Measurements from ENCODE around the gene VANGL2.

The VANGL2 gene

GRCh38 chr1:160414881-160415280 lies 14.5 kb downstream of the VANGL2 start:
- Histone ChIP-seq H3K27ac (replicated peaks) (no peak overlapping the region), H3K27me3 (ENCODE audit: insufficient read depth, poor library complexity, severe bottlenecking) (peaks cover 2% of the 10 kb centered on the region), H3K4me3 (replicated peaks; ENCODE audit: insufficient read depth, low read length) (no peak overlapping the region)
- DNase-seq (ENCODE audit: low read depth in 1 of 2, low spot score in 1 of 2) = no peak
- no peak for TF ChIP-seq CTCF (IDR thresholded peaks at IDR 0.05; ENCODE audit: insufficient read depth, low read length)
- no peak for TF ChIP-seq POLR2AphosphoS5 (IDR thresholded peaks at IDR 0.05; ENCODE audit: low read depth)
- TF ChIP-seq REST (IDR thresholded peaks at IDR 0.05; ENCODE audit: insufficient replicate concordance, low read depth) = no peak
- TF ChIP-seq GABPA (IDR thresholded peaks at IDR 0.05; ENCODE audit: low read depth) = no peak
- TF ChIP-seq SPI1 (IDR thresholded peaks at IDR 0.05; ENCODE audit: borderline replicate concordance, low read depth) = no peak

GRCh38 chr1:160415696-160416290 lies 15.4 kb downstream of the VANGL2 start:
- no peak overlapping the region for H3K4me3 ChIP-seq (replicated peaks; ENCODE audit: insufficient read depth, low read length)
- H3K27ac ChIP-seq (replicated peaks) = no peak overlapping the region
- no peak for DNase-seq (ENCODE audit: low read depth in 1 of 2, low spot score in 1 of 2)
- TF ChIP-seq REST (IDR thresholded peaks at IDR 0.05; ENCODE audit: insufficient replicate concordance, low read depth) (no peak), GABPA (IDR thresholded peaks at IDR 0.05; ENCODE audit: low read depth) (no peak), POLR2AphosphoS5 (IDR thresholded peaks at IDR 0.05; ENCODE audit: low read depth) (no peak), CTCF (IDR thresholded peaks at IDR 0.05; ENCODE audit: insufficient read depth, low read length) (no peak), SPI1 (IDR thresholded peaks at IDR 0.05; ENCODE audit: borderline replicate concordance, low read depth) (no peak)
- H3K27me3 ChIP-seq (ENCODE audit: insufficient read depth, poor library complexity, severe bottlenecking) = peaks cover 2% of the 10 kb centered on the region

GRCh38 chr1:160416369-160416768 lies 16.0 kb downstream of the VANGL2 start:
- Histone ChIP-seq H3K4me3 (replicated peaks; ENCODE audit: insufficient read depth, low read length) (no peak overlapping the region), H3K27me3 (ENCODE audit: insufficient read depth, poor library complexity, severe bottlenecking) (peaks cover 2% of the 10 kb centered on the region), H3K27ac (replicated peaks) (no peak overlapping the region)
- peak in 1 of 2 experiments; percentile 9 for DNase-seq (ENCODE audit: low read depth in 1 of 2, low spot score in 1 of 2)
- peak; percentile 3 for TF ChIP-seq CTCF (IDR thresholded peaks at IDR 0.05; ENCODE audit: insufficient read depth, low read length)
- no peak for TF ChIP-seq SPI1 (IDR thresholded peaks at IDR 0.05; ENCODE audit: borderline replicate concordance, low read depth)

GRCh38 chr1:160418483-160418882 lies 18.1 kb downstream of the VANGL2 start:
- H3K27me3 ChIP-seq (ENCODE audit: insufficient read depth, poor library complexity, severe bottlenecking) = peaks cover 2% of the 10 kb centered on the region
- no peak overlapping the region for H3K27ac ChIP-seq (replicated peaks)
- H3K4me3 ChIP-seq (replicated peaks; ENCODE audit: insufficient read depth, low read length) = no peak overlapping the region
- no peak for DNase-seq (ENCODE audit: low read depth in 1 of 2, low spot score in 1 of 2)
- TF ChIP-seq CTCF (IDR thresholded peaks at IDR 0.05; ENCODE audit: insufficient read depth, low read length) (no peak), SPI1 (IDR thresholded peaks at IDR 0.05; ENCODE audit: borderline replicate concordance, low read depth) (no peak), POLR2AphosphoS5 (IDR thresholded peaks at IDR 0.05; ENCODE audit: low read depth) (no peak), REST (IDR thresholded peaks at IDR 0.05; ENCODE audit: insufficient replicate concordance, low read depth) (no peak), GABPA (IDR thresholded peaks at IDR 0.05; ENCODE audit: low read depth) (no peak)

Data from HL-60 (cell line).